Measurements from ENCODE around the gene TNRC18. TPM values are rescaled to one million over a fixed set of nuclear protein-coding genes. Genes with fewer than 3 reads are reported as not detected.

The TNRC18 gene
- total and polyA plus RNA-seq, 2 of the 8 experiments (the other 6 are each of a cell fraction or from before 2014, with no cell fraction given), result 1.7 to 8.6 TPM

GRCh38 chr7:5437987-5438386, 14.4 kb upstream of the TNRC18 start:
- Histone ChIP-seq H3K23me2 (ENCODE audit: low read depth, low read length) (no peaks in the 10 kb centered on the region), H4K20me1 (replicated peaks in 1 of 2; ENCODE audit: control insufficient read depth in 1 of 2, insufficient read depth in 2 of 2, low read length in 2 of 2) (peaks cover 3 to 4% of the 10 kb centered on the region in 2 experiments), H3K27me3 (replicated peaks in 1 of 4; ENCODE audit: control insufficient read depth in 3 of 4, extremely low read depth in 1 of 4, insufficient read depth in 3 of 4, low read length in 3 of 4) (no peaks in the 10 kb centered on the region), H2BK12ac (ENCODE audit: low read depth, low read length) (no peak overlapping the region), H2BK15ac (ENCODE audit: low read length) (no peak overlapping the region), H2BK5ac (ENCODE audit: low read depth, low read length) (no peak overlapping the region), H3K23ac (ENCODE audit: insufficient read length) (no peak overlapping the region), H3K9me3 (ENCODE audit: insufficient read depth in 2 of 2, low read depth in 1 of 2, low read length in 1 of 2) (peaks cover 0 to 11% of the 10 kb centered on the region in 2 experiments; a peak in 2 of 4 replicates), H3K9ac (replicated peaks in 1 of 4; ENCODE audit: extremely low read depth in 1 of 4, low read depth in 3 of 4, low read length in 3 of 4) (no peak overlapping the region), H3K14ac (ENCODE audit: insufficient read length) (no peak overlapping the region), H2BK120ac (replicated peaks; ENCODE audit: low read depth, low read length) (no peak overlapping the region), H3K79me1 (ENCODE audit: low read depth, low read length) (no peaks in the 10 kb centered on the region), H3K4me2 (ENCODE audit: insufficient read depth in 1 of 2, low read depth in 2 of 2, low read length in 2 of 2) (no peak overlapping the region), H2BK20ac (ENCODE audit: low read length) (no peak overlapping the region), H3K18ac (ENCODE audit: extremely low read depth, low read length) (no peak overlapping the region), H2AK5ac (ENCODE audit: low read depth, low read length) (0 out of 2 replicates have a peak overlapping the region, but pooled peaks have one; percentile 15), H3K79me2 (ENCODE audit: control insufficient read depth in 1 of 2, insufficient read depth in 2 of 2, low read length in 2 of 2) (no peaks in the 10 kb centered on the region), H4K91ac (replicated peaks; ENCODE audit: insufficient read length, low read length) (no peak overlapping the region), H3K27ac (ENCODE audit: low read depth, low read length) (no peak overlapping the region), H3K36me3 (ENCODE audit: control insufficient read depth in 2 of 4, insufficient read depth in 4 of 4, low read length in 3 of 4) (no peaks in the 10 kb centered on the region), H3K4ac (replicated peaks; ENCODE audit: insufficient read length, low read depth, low read length) (no peak overlapping the region), H2AFZ (ENCODE audit: low read length) (no peak overlapping the region), H3K4me1 (replicated peaks in 1 of 4; ENCODE audit: control insufficient read depth in 3 of 4, insufficient read depth in 4 of 4, low read length in 3 of 4) (peaks cover 0 to 2% (median 0%) of the 10 kb centered on the region in 4 experiments; a peak in 1 of 7 replicates), H3K4me3 (ENCODE audit: extremely low read depth in 1 of 4, insufficient read depth in 2 of 4, low read depth in 3 of 4, low read length in 4 of 4) (no peak overlapping the region), H3K56ac (replicated peaks; ENCODE audit: insufficient read length, low read depth, low read length) (no peak overlapping the region), H4K8ac (ENCODE audit: extremely low read depth, insufficient read depth, low read length) (no peak overlapping the region), H4K5ac (ENCODE audit: insufficient read length, low read depth, low read length) (no peak overlapping the region)
- ChIA-PET CTCF (ENCODE audit: partially characterized antibody) (interaction anchor here (1.1 to 6.2 kb wide), 3 partner anchors 9 to 195 kb away, joined by 3 to 39 read pairs (median 3); no protein-coding TSS in a partner anchor), POLR2A (ENCODE audit: partially characterized antibody) (interaction anchor here (1.5 to 2.6 kb wide), 3 partner anchors 12 to 16 kb away, joined by 4 to 6 read pairs (median 5); no protein-coding TSS in a partner anchor)
- TF ChIP-seq POLR2A (IDR thresholded peaks at IDR 0.05; ENCODE audit: control extremely low read depth in 1 of 2, low read depth in 2 of 2, low read length in 2 of 2), result no peak
- no peak for TF ChIP-seq SIN3A (conservative IDR thresholded peaks at IDR 0.05 in 1 of 2, IDR thresholded peaks at IDR 0.05 in 1 of 2; ENCODE audit: low read depth in 1 of 2, low read length in 2 of 2)
- no peak for TF ChIP-seq TEAD4 (IDR thresholded peaks at IDR 0.05; ENCODE audit: low read depth, low read length)
- no peak for TF ChIP-seq CBX5 (IDR thresholded peaks at IDR 0.05; ENCODE audit: low read depth, low read length)
- TF ChIP-seq CBX8 (IDR thresholded peaks at IDR 0.05; ENCODE audit: borderline replicate concordance, low read depth, low read length), result no peak
- no peak for TF ChIP-seq JUN (IDR thresholded peaks at IDR 0.05; ENCODE audit: low read depth, low read length)
- no peak for TF ChIP-seq NANOG (IDR thresholded peaks at IDR 0.05; ENCODE audit: insufficient read depth, low read depth, low read length, poor library complexity, severe bottlenecking)
- no peak for TF ChIP-seq POU5F1 (IDR thresholded peaks at IDR 0.05; ENCODE audit: low read depth, low read length)
- no peak for TF ChIP-seq SRF (IDR thresholded peaks at IDR 0.05; ENCODE audit: low read depth, low read length)
- DNase-seq (ENCODE audit: low read depth in 1 of 2, low spot score in 2 of 2) (no peak), FAIRE-seq (no peak)
- 92% methylated on average over 5 of the region's 5 CpGs; no CpG with 5 or more reads in 1 of the 2 experiments for WGBS, 2 experiments (ENCODE audit: extremely low coverage in 1 of 2, insufficient coverage in 1 of 2, insufficient read length in 1 of 2, insufficient replicate concordance in 2 of 2, low coverage in 1 of 2, low lambda C conversion rate in 2 of 2, missing lambda C conversion rate in 1 of 2)
